Cardiac fibroblast (primary cell): ENCODE measurements around the gene BTBD3.

Experiments used
- DNase-seq, 2 donors: peaks; one replicate each; pipeline versions ENCODE4 v3.0.0 to v3.0.0-alpha.2; 2010; ENCODE audit warnings: low read depth in 2 of 2
- H3K4me3 ChIP-seq, 2 donors: replicated peaks in 1 of 2; 1 replicate in 1 of 2; 2 replicates in 1 of 2; pipeline ENCODE4 v1.5.1; 2011; ENCODE audit warnings: low read depth in 2 of 2, low read length in 2 of 2, mild to moderate bottlenecking in 2 of 2, moderate library complexity in 1 of 2
- TF ChIP-seq, protein P1 (sequence below): IDR thresholded peaks from one replicate; pipeline ENCODE4 v1.5.1; 2011; ENCODE audit warnings: low read depth, mild to moderate bottlenecking, low read length, inconsistent platforms

The BTBD3 gene

DNA sequence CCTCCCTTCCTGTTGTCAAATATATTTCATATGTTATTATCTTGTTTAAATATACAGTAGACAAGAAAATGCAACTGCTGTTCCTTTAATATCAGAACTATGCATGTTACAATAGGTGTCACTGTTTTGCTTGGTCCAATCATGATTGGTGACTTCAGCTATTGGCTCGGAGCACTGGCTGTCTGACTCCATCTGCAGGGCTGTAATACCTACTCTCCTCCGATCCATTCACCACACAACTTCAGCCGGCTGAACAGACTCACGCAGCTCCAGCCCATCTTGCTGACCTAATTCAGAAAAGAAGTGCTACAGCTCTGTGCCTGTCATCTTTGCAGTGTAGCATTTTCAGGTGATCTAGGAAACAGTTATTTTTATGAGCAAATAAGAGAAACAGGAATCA is at the start of gene BTBD3:
BTBD3 (plus strand) TSS at position 231 of the 400 bp plus-strand sequence. CDS start 383 bp downstream, outside the sequence.
- TF ChIP-seq, protein P1, sequence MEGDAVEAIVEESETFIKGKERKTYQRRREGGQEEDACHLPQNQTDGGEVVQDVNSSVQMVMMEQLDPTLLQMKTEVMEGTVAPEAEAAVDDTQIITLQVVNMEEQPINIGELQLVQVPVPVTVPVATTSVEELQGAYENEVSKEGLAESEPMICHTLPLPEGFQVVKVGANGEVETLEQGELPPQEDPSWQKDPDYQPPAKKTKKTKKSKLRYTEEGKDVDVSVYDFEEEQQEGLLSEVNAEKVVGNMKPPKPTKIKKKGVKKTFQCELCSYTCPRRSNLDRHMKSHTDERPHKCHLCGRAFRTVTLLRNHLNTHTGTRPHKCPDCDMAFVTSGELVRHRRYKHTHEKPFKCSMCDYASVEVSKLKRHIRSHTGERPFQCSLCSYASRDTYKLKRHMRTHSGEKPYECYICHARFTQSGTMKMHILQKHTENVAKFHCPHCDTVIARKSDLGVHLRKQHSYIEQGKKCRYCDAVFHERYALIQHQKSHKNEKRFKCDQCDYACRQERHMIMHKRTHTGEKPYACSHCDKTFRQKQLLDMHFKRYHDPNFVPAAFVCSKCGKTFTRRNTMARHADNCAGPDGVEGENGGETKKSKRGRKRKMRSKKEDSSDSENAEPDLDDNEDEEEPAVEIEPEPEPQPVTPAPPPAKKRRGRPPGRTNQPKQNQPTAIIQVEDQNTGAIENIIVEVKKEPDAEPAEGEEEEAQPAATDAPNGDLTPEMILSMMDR = peak; percentile 11
- peak within 1 kb of the TSS; percentile 22 to 39 for H3K4me3 ChIP-seq
- peak; percentile 78 to 81 for DNase-seq

DNA sequence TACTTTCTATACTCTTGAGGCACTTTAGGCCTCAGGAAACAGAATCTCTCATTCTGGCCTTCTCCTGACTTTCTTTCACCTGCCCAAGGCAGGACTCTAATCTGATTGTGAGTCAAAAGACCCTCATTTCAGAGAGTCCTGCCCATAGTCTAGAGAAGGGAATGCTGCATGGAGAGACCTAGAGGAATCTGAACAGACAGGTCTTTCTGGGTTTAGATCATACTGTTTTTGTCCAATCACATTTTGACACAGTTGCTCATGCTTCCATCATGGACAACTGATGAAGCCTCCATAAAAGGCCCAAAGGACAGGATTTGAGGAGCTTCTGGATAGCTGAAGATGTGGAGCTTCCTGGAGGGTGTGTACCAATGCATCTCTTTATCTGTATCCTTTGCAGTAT is 48.1 kb upstream of the BTBD3 start:
- no peak for DNase-seq
- TF ChIP-seq, protein P1 = no peak
- no peak overlapping the region for H3K4me3 ChIP-seq

DNA sequence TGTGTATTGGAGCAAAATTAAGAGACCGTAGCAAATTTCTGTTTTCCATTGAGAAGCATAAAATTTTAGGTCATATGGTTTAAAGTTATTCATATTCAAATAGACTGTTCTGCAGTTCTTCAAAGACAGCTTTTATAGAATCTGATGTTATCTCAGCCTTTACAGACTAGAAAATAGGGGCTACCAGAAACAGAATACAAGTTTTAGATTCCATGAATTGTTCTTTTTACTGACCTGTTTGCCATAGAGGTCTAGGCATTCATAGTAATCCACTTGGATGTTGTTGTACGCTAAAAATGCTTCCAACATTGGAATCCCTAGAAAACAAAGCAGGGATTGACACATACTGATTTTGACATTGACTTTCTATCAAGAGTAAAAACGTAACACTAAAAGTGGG is 47.3 kb upstream of the BTBD3 start:
- H3K4me3 ChIP-seq = no peak overlapping the region
- TF ChIP-seq, protein P1 = no peak
- DNase-seq = no peak

DNA sequence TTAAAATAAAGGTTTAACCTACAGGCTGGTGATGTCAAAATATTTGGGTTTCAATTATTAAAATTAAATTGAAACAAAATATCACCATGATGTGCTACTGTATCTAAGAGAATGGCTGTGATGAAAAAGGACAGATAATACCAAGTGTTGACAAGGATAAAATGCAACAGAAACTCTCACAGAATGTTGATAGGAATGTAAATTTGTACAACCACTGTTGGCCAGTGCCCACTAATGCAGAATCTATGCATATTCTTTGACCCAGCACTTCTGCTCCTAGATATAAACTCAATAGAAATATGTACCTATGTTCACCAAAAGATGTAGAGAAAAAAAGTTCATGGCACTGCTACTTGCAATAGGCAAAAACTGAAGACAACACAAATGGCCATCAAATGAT is 41.1 kb upstream of the BTBD3 start:
- DNase-seq = no peak
- H3K4me3 ChIP-seq = no peak overlapping the region
- TF ChIP-seq, protein P1 = no peak

DNA sequence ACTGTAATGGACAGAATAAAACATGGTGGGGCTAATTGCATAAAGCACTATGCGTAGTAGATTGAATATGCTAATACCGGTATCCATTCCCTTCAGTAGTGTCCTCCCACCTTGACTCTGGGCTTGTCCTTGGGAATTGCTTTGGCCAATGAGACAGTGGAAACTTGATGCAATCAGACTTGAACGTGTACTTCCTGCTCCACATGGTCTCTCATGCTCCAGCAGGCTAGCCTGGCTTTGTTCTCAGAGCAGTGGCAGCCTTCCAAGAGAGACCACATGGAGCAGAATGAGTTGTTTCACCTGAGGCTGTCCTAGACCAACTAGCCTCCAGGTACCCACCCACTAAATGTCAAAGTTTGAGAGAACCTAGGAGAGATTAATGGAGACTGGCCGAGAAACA is 37.0 kb upstream of the BTBD3 start:
- DNase-seq = no peak
- TF ChIP-seq, protein P1 = no peak
- H3K4me3 ChIP-seq = no peak overlapping the region

DNA sequence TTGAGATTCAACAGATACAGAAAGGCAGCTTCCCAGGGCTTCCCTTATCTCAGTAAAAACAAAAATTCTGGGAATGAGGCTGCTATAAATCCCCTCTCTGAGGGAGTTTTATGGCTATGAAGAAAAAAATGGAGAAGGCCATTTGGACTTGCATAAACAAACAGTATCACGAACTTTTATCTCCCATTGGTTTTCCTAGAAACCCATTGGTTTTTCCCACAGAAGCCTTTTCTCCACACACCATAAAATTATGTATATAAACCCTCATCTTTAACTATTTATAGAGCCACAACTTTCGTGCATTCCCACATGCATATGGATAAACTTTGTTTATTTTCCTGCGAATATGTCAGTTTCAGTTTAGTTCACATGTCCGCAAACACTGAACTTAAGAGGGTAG is 36.2 kb upstream of the BTBD3 start:
- no peak for DNase-seq
- H3K4me3 ChIP-seq = no peak overlapping the region
- TF ChIP-seq, protein P1 = no peak

DNA sequence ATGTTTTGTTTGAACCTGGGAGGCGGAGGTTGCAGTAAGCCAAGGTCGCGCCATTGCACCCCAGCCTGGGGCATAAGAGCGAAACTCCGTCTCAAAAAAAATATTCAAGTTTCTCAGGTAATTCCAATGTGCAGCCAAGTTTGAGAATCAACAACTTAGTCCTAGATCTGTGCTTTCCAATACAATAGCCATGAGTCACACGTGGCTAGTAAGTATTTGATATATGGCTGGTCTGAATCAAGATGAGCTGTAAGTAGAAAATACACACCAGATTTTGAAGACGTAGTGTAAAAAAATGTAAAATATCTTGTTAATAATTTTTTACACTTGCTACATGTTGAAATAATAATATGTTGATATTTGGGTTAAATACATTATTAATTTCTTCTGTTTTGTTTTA is 35.0 kb upstream of the BTBD3 start:
- TF ChIP-seq, protein P1 = no peak
- DNase-seq = no peak
- no peak overlapping the region for H3K4me3 ChIP-seq
